Neural progenitor cell (in vitro differentiated cells): ENCODE data around the gene TEDC1. TPM values are rescaled to one million over a fixed set of nuclear protein-coding genes. Genes with fewer than 3 reads are reported as not detected.
"Not testable (repeated sequence)": the region's sequence is repeated elsewhere in the genome, so short reads cannot be mapped to it uniquely, and the experiment has no call there.

ENCODE experiments used
- DNase-seq: peaks from one replicate; pipeline ENCODE4 v3.0.0-alpha.2; 2016; ENCODE audit warnings: low spot score
- H2AFZ ChIP-seq: fragments of 200-600 bp; sonication (generic); replicated peaks from 2 replicates; pipeline ENCODE4 v1.6.1; 2016; ENCODE audit warnings: antibody characterized with exemption
- H3F3A ChIP-seq: fragments of 200-600 bp; sonication (generic); 2 replicates; pipeline ENCODE4 v1.6.1; 2016; ENCODE audit warnings: antibody characterized with exemption, low read depth
- H3K27ac ChIP-seq: fragments of 200-600 bp; sonication (generic); 2 replicates; pipeline ENCODE4 v1.5.1; 2016; ENCODE audit warnings: mild to moderate bottlenecking
- H3K27me3 ChIP-seq: fragments of 200-600 bp; sonication (generic); 2 replicates; pipeline ENCODE4 v1.6.1; 2016; ENCODE audit warnings: mild to moderate bottlenecking, moderate library complexity
- H3K36me3 ChIP-seq: fragments of 200-600 bp; sonication (generic); 2 replicates; pipeline ENCODE4 v1.5.1; 2016
- H3K4me1 ChIP-seq: fragments of 200-600 bp; sonication (generic); 2 replicates; pipeline ENCODE4 v1.6.1; 2016; ENCODE audit warnings: mixed run types
- H3K4me2 ChIP-seq: fragments of 200-600 bp; sonication (generic); 2 replicates; pipeline ENCODE4 v1.6.1; 2016
- H3K4me3 ChIP-seq: fragments of 200-600 bp; sonication (generic); 2 replicates; pipeline ENCODE4 v1.5.1; 2016
- H3K79me2 ChIP-seq: fragments of 200-600 bp; sonication (generic); 2 replicates; pipeline ENCODE4 v1.6.1; 2016; ENCODE audit warnings: low read depth
- H3K9ac ChIP-seq: fragments of 200-600 bp; sonication (generic); 2 replicates; pipeline ENCODE4 v1.6.1; 2016
- H3K9me3 ChIP-seq: fragments of 200-600 bp; sonication (generic); 2 replicates; pipeline ENCODE4 v1.5.1; 2016; ENCODE audit warnings: low read depth
- H4K20me1 ChIP-seq: fragments of 200-600 bp; sonication (generic); 2 replicates; pipeline ENCODE4 v1.6.1; 2016; ENCODE audit warnings: low read depth
- H3K27ac Mint-ChIP-seq: 3 replicates; pipeline ENCODE4 v1.8.0; 2021; ENCODE audit warnings: mixed read lengths
- H3K27me3 Mint-ChIP-seq: 2 replicates; pipeline ENCODE4 v1.8.0; 2022; ENCODE audit warnings: low read depth, mild to moderate bottlenecking, inconsistent platforms, moderate library complexity, mixed read lengths; ENCODE audit not compliant: insufficient read depth
- H3K36me3 Mint-ChIP-seq: 3 replicates; pipeline ENCODE4 v1.8.0; 2021; ENCODE audit warnings: mixed read lengths
- H3K4me1 Mint-ChIP-seq: 3 replicates; pipeline ENCODE4 v1.8.0; 2021; ENCODE audit warnings: mixed read lengths
- H3K4me3 Mint-ChIP-seq: 3 replicates; pipeline ENCODE4 v1.8.0; 2021; ENCODE audit warnings: mild to moderate bottlenecking, moderate library complexity, mixed read lengths
- H3K9me3 Mint-ChIP-seq: 3 replicates; pipeline ENCODE4 v1.8.0; 2020; ENCODE audit warnings: mixed read lengths
- EZH2 ChIP-seq: fragments of 200-600 bp; sonication (generic); IDR thresholded peaks from 2 replicates; pipeline ENCODE4 v1.6.1; 2017; ENCODE audit warnings: antibody characterized with exemption, mild to moderate bottlenecking, moderate library complexity
- EZH2phosphoT487 ChIP-seq: fragments of 200-600 bp; sonication (generic); IDR thresholded peaks from 2 replicates; pipeline ENCODE4 v1.6.1; 2017; ENCODE audit warnings: antibody characterized with exemption
- total RNA-seq: library from RNA; depleted of rRNA; stranded (reverse); fragments of >200 nt; gene quantifications from 2 replicates; pipeline ENCODE4 v1.2.3, GENCODE V29; 2015; ENCODE audit warnings: low replicate concordance
- TF ChIP-seq, protein P1 (sequence below): fragments of 200-600 bp; sonication (generic); IDR thresholded peaks from 2 replicates; pipeline ENCODE4 v1.5.1; 2017; ENCODE audit warnings: antibody characterized with exemption, mild to moderate bottlenecking

TEDC1 gene
- total RNA-seq, 1 donor from 2014 or later = 3.6 TPM

DNA sequence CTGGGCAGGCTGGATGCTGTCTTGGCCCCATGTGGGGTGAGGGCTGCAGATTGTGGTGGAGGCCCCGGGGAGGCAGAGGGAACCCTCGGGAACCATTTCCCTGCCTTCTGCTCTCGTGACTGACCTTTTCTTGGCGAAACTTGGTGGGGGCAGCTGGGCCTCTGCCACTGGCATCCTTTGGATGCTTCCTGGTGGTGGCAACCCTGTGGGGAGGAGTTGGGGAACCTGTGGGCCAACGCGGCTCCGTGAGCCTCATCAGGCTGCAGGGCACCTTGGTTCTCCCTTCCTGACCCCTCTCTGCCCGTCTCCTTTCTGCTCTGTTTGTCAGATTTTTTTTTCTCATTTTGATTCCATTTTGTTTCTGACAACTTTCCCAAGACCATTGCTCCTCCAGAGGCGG, 49.8 kb downstream of the TEDC1 start:
- H3K9me3 ChIP-seq = peaks cover 8% of the 10 kb centered on the region
- no peak for TF ChIP-seq EZH2phosphoT487
- TF ChIP-seq EZH2 = no peak
- TF ChIP-seq, protein P1, sequence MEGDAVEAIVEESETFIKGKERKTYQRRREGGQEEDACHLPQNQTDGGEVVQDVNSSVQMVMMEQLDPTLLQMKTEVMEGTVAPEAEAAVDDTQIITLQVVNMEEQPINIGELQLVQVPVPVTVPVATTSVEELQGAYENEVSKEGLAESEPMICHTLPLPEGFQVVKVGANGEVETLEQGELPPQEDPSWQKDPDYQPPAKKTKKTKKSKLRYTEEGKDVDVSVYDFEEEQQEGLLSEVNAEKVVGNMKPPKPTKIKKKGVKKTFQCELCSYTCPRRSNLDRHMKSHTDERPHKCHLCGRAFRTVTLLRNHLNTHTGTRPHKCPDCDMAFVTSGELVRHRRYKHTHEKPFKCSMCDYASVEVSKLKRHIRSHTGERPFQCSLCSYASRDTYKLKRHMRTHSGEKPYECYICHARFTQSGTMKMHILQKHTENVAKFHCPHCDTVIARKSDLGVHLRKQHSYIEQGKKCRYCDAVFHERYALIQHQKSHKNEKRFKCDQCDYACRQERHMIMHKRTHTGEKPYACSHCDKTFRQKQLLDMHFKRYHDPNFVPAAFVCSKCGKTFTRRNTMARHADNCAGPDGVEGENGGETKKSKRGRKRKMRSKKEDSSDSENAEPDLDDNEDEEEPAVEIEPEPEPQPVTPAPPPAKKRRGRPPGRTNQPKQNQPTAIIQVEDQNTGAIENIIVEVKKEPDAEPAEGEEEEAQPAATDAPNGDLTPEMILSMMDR = no peak
- no peak overlapping the region for H3K27ac Mint-ChIP-seq

GRCh38 chr14:105541218-105541875, 50.3 kb downstream of the TEDC1 start:
- DNase-seq = no peak
- Histone ChIP-seq H3K4me1 (no peaks in the 10 kb centered on the region), H3K27me3 (peaks cover 7% of the 10 kb centered on the region), H3K79me2 (no peaks in the 10 kb centered on the region), H3K36me3 (no peaks in the 10 kb centered on the region), H2AFZ (no peak overlapping the region), H3K9me3 (peaks cover 8% of the 10 kb centered on the region), H3K27ac (no peak overlapping the region), H3K4me3 (no peak overlapping the region), H3K9ac (no peak overlapping the region), H3K4me2 (no peak overlapping the region), H3F3A (no peaks in the 10 kb centered on the region), H4K20me1 (no peaks in the 10 kb centered on the region)
- TF ChIP-seq EZH2phosphoT487 (no peak), EZH2 (no peak)
- TF ChIP-seq, protein P1 = no peak
- Mint-ChIP-seq H3K9me3 (no peaks in the 10 kb centered on the region), H3K27me3 (peaks cover 23% of the 10 kb centered on the region), H3K4me1 (no peaks in the 10 kb centered on the region), H3K36me3 (no peaks in the 10 kb centered on the region), H3K27ac (no peak overlapping the region), H3K4me3 (no peak overlapping the region)

More for the DNA sequence above, 49.8 kb downstream of the TEDC1 start:
- H3K4me1 ChIP-seq = no peaks in the 10 kb centered on the region
- no peak overlapping the region for H3K27ac ChIP-seq
- no peaks in the 10 kb centered on the region for H3K4me1 Mint-ChIP-seq
- H2AFZ ChIP-seq = no peak overlapping the region
- H3F3A ChIP-seq = no peaks in the 10 kb centered on the region
- no peaks in the 10 kb centered on the region for H3K36me3 Mint-ChIP-seq
- no peaks in the 10 kb centered on the region for H4K20me1 ChIP-seq
- peaks cover 7% of the 10 kb centered on the region for H3K27me3 ChIP-seq
- H3K4me3 Mint-ChIP-seq = no peak overlapping the region
- H3K4me3 ChIP-seq = no peak overlapping the region
- H3K9me3 Mint-ChIP-seq = no peaks in the 10 kb centered on the region
- no peak overlapping the region for H3K9ac ChIP-seq
- no peak overlapping the region for H3K4me2 ChIP-seq
- H3K36me3 ChIP-seq = no peaks in the 10 kb centered on the region
- peaks cover 28% of the 10 kb centered on the region for H3K27me3 Mint-ChIP-seq
- no peaks in the 10 kb centered on the region for H3K79me2 ChIP-seq
- no peak for DNase-seq

- H3K4me1 ChIP-seq, H3K4me3 ChIP-seq, H3K79me2 ChIP-seq, H3K9me3 ChIP-seq, H3K4me3 Mint-ChIP-seq, H3K9me3 Mint-ChIP-seq, H3K4me1 Mint-ChIP-seq, H3K27me3 Mint-ChIP-seq, H3K27me3 ChIP-seq, H3K36me3 Mint-ChIP-seq, H3K27ac ChIP-seq, H3F3A ChIP-seq, H3K9ac ChIP-seq, H3K27ac Mint-ChIP-seq, H2AFZ ChIP-seq, H4K20me1 ChIP-seq, H3K4me2 ChIP-seq, H3K36me3 ChIP-seq, DNase-seq: not testable (repeated sequence)
Observed at GRCh38 chr14:105545676-105546075, 54.6 kb downstream of the TEDC1 start.

DNA sequence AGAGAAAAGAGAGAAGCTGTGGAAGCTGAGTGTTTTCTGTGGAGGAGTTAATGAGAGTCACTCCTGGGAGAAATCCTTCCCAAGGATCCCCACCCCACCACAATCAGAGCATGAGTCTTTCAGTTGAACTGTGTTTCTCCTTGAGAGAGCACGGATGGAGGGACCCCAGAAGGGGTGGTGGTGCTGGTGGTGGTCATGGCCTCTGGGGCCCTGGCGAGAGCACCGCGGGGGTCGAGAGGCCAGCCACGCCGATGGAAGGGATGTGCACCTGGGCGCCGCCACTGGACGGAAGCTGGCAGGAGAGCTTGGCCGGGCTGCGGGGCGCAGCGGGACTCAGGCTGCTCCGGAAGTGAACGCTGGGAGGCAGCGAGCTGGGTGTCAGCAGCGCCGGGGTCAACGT, 55.4 kb downstream of the TEDC1 start:
- DNase-seq, H3K27ac ChIP-seq, H3K27ac Mint-ChIP-seq, H3K36me3 ChIP-seq, H3K27me3 ChIP-seq, H3K9ac ChIP-seq, H3K4me1 ChIP-seq, H3K4me3 ChIP-seq, H3K36me3 Mint-ChIP-seq, H2AFZ ChIP-seq, H3K4me3 Mint-ChIP-seq, H3F3A ChIP-seq, H4K20me1 ChIP-seq, H3K4me1 Mint-ChIP-seq, H3K4me2 ChIP-seq, H3K27me3 Mint-ChIP-seq, H3K79me2 ChIP-seq, H3K9me3 Mint-ChIP-seq, H3K9me3 ChIP-seq: not testable (repeated sequence)

GRCh38 chr14:105547072-105547471, 56.0 kb downstream of the TEDC1 start:
- H4K20me1 ChIP-seq, H2AFZ ChIP-seq, H3F3A ChIP-seq, H3K4me3 ChIP-seq, H3K9me3 Mint-ChIP-seq, H3K36me3 ChIP-seq, H3K4me2 ChIP-seq, H3K79me2 ChIP-seq, H3K4me3 Mint-ChIP-seq, H3K36me3 Mint-ChIP-seq, H3K4me1 Mint-ChIP-seq, DNase-seq, H3K27ac Mint-ChIP-seq, H3K27ac ChIP-seq, H3K4me1 ChIP-seq, H3K27me3 ChIP-seq, H3K9ac ChIP-seq, H3K9me3 ChIP-seq: not testable (repeated sequence)
- H3K27me3 Mint-ChIP-seq = peaks cover 11% of the 10 kb centered on the region
